ENCODE measurements around the gene ASPM. TPM values are rescaled to one million over a fixed set of nuclear protein-coding genes. Genes with fewer than 3 reads are reported as not detected.

The ASPM gene
- total RNA-seq, 1 donor, result 5.1 TPM

DNA sequence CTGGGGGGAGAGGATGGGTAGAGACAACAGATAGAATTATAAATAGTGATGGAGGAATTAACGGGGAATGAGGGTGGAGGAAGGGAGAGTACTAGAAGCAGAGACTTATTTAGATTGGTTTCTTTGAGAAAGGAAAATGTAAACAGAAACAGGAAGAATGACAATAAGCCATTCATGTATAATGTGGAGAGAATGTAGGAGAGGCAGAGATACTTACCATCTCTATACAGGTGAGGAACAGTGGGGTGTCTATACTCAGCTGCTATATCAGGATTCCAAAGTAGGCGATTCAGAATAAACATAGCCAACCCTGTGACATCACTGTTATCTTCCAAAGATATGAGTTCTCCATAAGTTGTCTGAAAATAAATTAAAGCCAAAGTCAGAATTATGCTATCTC lies 16.8 kb downstream of the ASPM start:
- Histone ChIP-seq H3K4me2 (ENCODE audit: insufficient read depth, low read length) (no peak overlapping the region), H3K27me3 (ENCODE audit: insufficient read depth, low read length) (no peaks in the 10 kb centered on the region), H3K79me2 (ENCODE audit: insufficient read depth, low read length) (no peaks in the 10 kb centered on the region), H3K27ac (ENCODE audit: low read depth, low read length) (no peak overlapping the region), H4K20me1 (ENCODE audit: insufficient read depth, low read length) (no peaks in the 10 kb centered on the region), H3K9me3 (ENCODE audit: low read depth, low read length) (no peaks in the 10 kb centered on the region), H3K36me3 (ENCODE audit: insufficient read depth, low read length) (peaks cover 7% of the 10 kb centered on the region), H3K4me1 (ENCODE audit: insufficient read depth, low read length) (peaks cover 12% of the 10 kb centered on the region), H3K4me3 (ENCODE audit: insufficient read depth, low read length) (no peak overlapping the region), H2AFZ (ENCODE audit: low read length) (peak overlapping the region; percentile 44)
- DNase-seq (ENCODE audit: insufficient read length, low spot score, missing footprints), result no peak
- TF ChIP-seq, protein P1, sequence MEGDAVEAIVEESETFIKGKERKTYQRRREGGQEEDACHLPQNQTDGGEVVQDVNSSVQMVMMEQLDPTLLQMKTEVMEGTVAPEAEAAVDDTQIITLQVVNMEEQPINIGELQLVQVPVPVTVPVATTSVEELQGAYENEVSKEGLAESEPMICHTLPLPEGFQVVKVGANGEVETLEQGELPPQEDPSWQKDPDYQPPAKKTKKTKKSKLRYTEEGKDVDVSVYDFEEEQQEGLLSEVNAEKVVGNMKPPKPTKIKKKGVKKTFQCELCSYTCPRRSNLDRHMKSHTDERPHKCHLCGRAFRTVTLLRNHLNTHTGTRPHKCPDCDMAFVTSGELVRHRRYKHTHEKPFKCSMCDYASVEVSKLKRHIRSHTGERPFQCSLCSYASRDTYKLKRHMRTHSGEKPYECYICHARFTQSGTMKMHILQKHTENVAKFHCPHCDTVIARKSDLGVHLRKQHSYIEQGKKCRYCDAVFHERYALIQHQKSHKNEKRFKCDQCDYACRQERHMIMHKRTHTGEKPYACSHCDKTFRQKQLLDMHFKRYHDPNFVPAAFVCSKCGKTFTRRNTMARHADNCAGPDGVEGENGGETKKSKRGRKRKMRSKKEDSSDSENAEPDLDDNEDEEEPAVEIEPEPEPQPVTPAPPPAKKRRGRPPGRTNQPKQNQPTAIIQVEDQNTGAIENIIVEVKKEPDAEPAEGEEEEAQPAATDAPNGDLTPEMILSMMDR (IDR thresholded peaks at IDR 0.05; ENCODE audit: extremely low read depth, low read depth, low read length), result no peak

DNA sequence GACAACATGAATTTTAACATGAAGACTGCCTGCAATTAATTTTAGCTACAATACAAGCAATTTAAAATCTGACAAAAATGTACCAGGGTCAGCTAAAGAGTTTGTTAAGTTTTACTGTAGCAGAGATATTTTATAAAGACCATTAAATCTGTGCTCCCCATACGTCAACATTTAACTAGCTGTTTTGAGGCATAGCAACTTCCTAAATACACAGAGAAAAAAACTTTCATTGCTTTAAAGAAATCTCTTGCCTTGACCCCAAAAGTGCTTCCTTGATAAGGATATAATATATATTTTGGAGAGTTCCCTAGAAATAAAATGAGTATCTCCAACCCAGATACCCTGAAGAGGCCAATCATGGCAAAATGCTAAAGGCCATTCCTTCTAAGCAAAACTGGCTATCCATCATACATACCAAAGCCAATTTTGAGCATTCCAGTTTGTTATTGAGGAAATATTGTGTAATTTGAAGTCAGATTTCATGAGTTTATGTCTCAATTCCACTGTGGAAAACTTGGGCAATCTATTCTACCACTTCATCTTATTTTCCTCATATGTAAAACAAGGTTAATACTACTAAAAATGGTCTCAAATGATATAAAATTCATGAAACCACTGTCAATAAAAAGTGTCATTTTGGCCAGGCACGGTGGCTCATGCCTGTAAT lies 19.1 kb downstream of the ASPM start:
- Histone ChIP-seq H4K20me1 (ENCODE audit: insufficient read depth, low read length) (no peaks in the 10 kb centered on the region), H3K27me3 (ENCODE audit: insufficient read depth, low read length) (no peaks in the 10 kb centered on the region), H3K9me3 (ENCODE audit: low read depth, low read length) (no peaks in the 10 kb centered on the region), H3K36me3 (ENCODE audit: insufficient read depth, low read length) (peaks cover 19% of the 10 kb centered on the region), H3K4me3 (ENCODE audit: insufficient read depth, low read length) (no peak overlapping the region), H3K4me1 (ENCODE audit: insufficient read depth, low read length) (peaks cover 12% of the 10 kb centered on the region), H2AFZ (ENCODE audit: low read length) (no peak overlapping the region), H3K4me2 (ENCODE audit: insufficient read depth, low read length) (no peak overlapping the region), H3K27ac (ENCODE audit: low read depth, low read length) (peak overlapping the region; percentile 48), H3K79me2 (ENCODE audit: insufficient read depth, low read length) (no peaks in the 10 kb centered on the region)
- TF ChIP-seq, protein P1 (IDR thresholded peaks at IDR 0.05; ENCODE audit: extremely low read depth, low read depth, low read length), result no peak
- no peak for DNase-seq (ENCODE audit: insufficient read length, low spot score, missing footprints)

DNA sequence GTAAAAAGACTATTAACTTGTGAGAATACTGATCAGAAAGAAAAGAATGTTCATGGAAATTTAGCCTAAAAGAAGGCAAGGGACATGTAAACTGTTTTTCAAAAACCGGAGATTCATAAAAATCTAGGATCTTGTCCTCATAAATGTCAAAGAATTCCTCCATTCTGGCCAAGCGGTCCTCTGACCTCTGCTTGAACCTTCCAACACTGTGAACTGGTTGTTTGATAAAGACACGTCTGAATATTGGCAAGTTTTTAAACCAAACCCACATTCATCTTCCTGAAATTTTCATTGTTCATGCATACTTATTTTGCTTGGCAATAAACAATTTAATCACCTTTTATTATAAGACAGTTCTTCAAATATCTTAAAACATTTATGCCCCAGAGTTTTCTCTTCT lies 19.8 kb downstream of the ASPM start:
- TF ChIP-seq, protein P1 (IDR thresholded peaks at IDR 0.05; ENCODE audit: extremely low read depth, low read depth, low read length), result no peak
- Histone ChIP-seq H3K4me3 (ENCODE audit: insufficient read depth, low read length) (no peak overlapping the region), H2AFZ (ENCODE audit: low read length) (peak overlapping the region; percentile 75), H3K79me2 (ENCODE audit: insufficient read depth, low read length) (peaks cover 2% of the 10 kb centered on the region), H3K27me3 (ENCODE audit: insufficient read depth, low read length) (no peaks in the 10 kb centered on the region), H4K20me1 (ENCODE audit: insufficient read depth, low read length) (no peaks in the 10 kb centered on the region), H3K27ac (ENCODE audit: low read depth, low read length) (peak overlapping the region; percentile 48), H3K4me2 (ENCODE audit: insufficient read depth, low read length) (peak overlapping the region; percentile 2), H3K4me1 (ENCODE audit: insufficient read depth, low read length) (peaks cover 12% of the 10 kb centered on the region), H3K36me3 (ENCODE audit: insufficient read depth, low read length) (peaks cover 22% of the 10 kb centered on the region), H3K9me3 (ENCODE audit: low read depth, low read length) (no peaks in the 10 kb centered on the region)
- DNase-seq (ENCODE audit: insufficient read length, low spot score, missing footprints), result no peak

DNA sequence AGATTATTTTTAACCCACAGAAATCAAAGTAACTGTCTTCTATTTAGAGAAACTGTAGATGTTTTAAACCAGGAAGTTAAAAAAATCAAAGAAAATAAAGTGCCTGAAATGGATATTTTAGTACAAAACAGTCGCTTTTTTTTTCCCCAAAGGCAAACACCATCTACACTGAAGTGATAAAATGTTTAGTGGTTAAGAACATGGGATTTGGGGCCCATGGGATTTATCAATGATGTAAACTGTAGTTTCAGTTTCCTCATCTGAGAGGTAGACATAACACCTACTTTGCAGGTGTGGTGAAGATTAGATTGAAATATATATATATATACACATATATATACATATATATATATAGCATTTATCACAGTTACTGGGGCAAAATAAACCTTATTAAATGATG lies 22.1 kb downstream of the ASPM start:
- peaks cover 16% of the 10 kb centered on the region for H3K36me3 ChIP-seq (ENCODE audit: insufficient read depth, low read length)
- DNase-seq (ENCODE audit: insufficient read length, low spot score, missing footprints), result no peak
- no peaks in the 10 kb centered on the region for H3K4me1 ChIP-seq (ENCODE audit: insufficient read depth, low read length)
- no peaks in the 10 kb centered on the region for H3K9me3 ChIP-seq (ENCODE audit: low read depth, low read length)
- TF ChIP-seq, protein P1 (IDR thresholded peaks at IDR 0.05; ENCODE audit: extremely low read depth, low read depth, low read length), result no peak
- no peaks in the 10 kb centered on the region for H3K27me3 ChIP-seq (ENCODE audit: insufficient read depth, low read length)
- no peaks in the 10 kb centered on the region for H4K20me1 ChIP-seq (ENCODE audit: insufficient read depth, low read length)
- no peak overlapping the region for H3K4me2 ChIP-seq (ENCODE audit: insufficient read depth, low read length)
- H3K27ac ChIP-seq (ENCODE audit: low read depth, low read length), result no peak overlapping the region
- no peak overlapping the region for H3K4me3 ChIP-seq (ENCODE audit: insufficient read depth, low read length)
- peaks cover 2% of the 10 kb centered on the region for H3K79me2 ChIP-seq (ENCODE audit: insufficient read depth, low read length)
- peak overlapping the region; percentile 65 for H2AFZ ChIP-seq (ENCODE audit: low read length)

Measured in osteoblast (primary cell).